OCI-LY1 (cell line): ENCODE measurements around the gene REXO4.
"Not testable (repeated sequence)": the region's sequence is repeated elsewhere in the genome, so short reads cannot be mapped to it uniquely, and the experiment has no call there.

Source experiments
- H2AFZ ChIP-seq: fragments of 200-600 bp; sonication (generic), shearing (Covaris generic); 2 replicates; pipeline ENCODE4 v1.6.0; 2014; ENCODE audit warnings: antibody characterized with exemption, mild to moderate bottlenecking, low read length
- H3F3A ChIP-seq: fragments of 200-600 bp; sonication (generic), shearing (Covaris generic); 2 replicates; pipeline ENCODE4 v1.6.0; 2014; ENCODE audit warnings: mild to moderate bottlenecking, antibody characterized with exemption, low read length, moderate library complexity; ENCODE audit not compliant: insufficient read depth
- H3K27ac ChIP-seq: fragments of 200-600 bp; sonication (generic); 2 replicates; pipeline ENCODE4 v1.5.1; 2014; ENCODE audit warnings: low read length, mixed run types, mild to moderate bottlenecking, low read depth; ENCODE audit not compliant: poor library complexity, severe bottlenecking
- H3K27me3 ChIP-seq: fragments of 200-600 bp; sonication (generic); 2 replicates; pipeline ENCODE4 v1.6.0; 2014; ENCODE audit warnings: antibody characterized with exemption, mild to moderate bottlenecking, low read length, moderate library complexity; ENCODE audit not compliant: insufficient read depth
- H3K36me3 ChIP-seq: fragments of 200-600 bp; sonication (generic); 2 replicates; pipeline ENCODE4 v1.6.1; 2014; ENCODE audit warnings: mild to moderate bottlenecking, antibody characterized with exemption, low read length, moderate library complexity, mixed read lengths; ENCODE audit not compliant: insufficient read depth
- H3K4me1 ChIP-seq: fragments of 200-600 bp; sonication (generic); 2 replicates; pipeline ENCODE4 v1.5.1; 2014; ENCODE audit warnings: mild to moderate bottlenecking, low read length, moderate library complexity; ENCODE audit not compliant: insufficient read depth, severe bottlenecking
- H3K4me2 ChIP-seq: fragments of 200-600 bp; sonication (generic), shearing (Covaris generic); 2 replicates; pipeline ENCODE4 v1.6.1; 2014; ENCODE audit warnings: low read length
- H3K4me3 ChIP-seq: fragments of 200-600 bp; sonication (generic); 2 replicates; pipeline ENCODE4 v1.5.1; 2014; ENCODE audit warnings: low read length, low read depth, mild to moderate bottlenecking, mixed read lengths; ENCODE audit not compliant: poor library complexity, severe bottlenecking
- H3K79me2 ChIP-seq: fragments of 200-600 bp; shearing (Covaris generic); 2 replicates; pipeline ENCODE4 v1.6.1; 2016; ENCODE audit warnings: mixed run types, low read length, mixed read lengths; ENCODE audit not compliant: insufficient read depth
- H3K9ac ChIP-seq: fragments of 200-600 bp; sonication (generic), shearing (Covaris generic); 2 replicates; pipeline ENCODE4 v1.6.1; 2014; ENCODE audit warnings: mild to moderate bottlenecking, low read length, mixed read lengths
- H3K9me2 ChIP-seq: fragments of 200-600 bp; sonication (generic), shearing (Covaris generic); 2 replicates; pipeline ENCODE4 v1.6.1; 2014; ENCODE audit warnings: low read depth, mild to moderate bottlenecking, low read length, mixed read lengths
- H3K9me3 ChIP-seq: fragments of 200-600 bp; shearing (Covaris generic); 2 replicates; pipeline ENCODE4 v1.6.1; 2014; ENCODE audit warnings: low read length, mixed read lengths
- H4K20me1 ChIP-seq: fragments of 200-600 bp; sonication (generic), shearing (Covaris generic); 2 replicates; pipeline ENCODE4 v1.6.0; 2016; ENCODE audit warnings: mild to moderate bottlenecking, low read length; ENCODE audit not compliant: insufficient read depth
- CTCF ChIP-seq: fragments of 200-600 bp; sonication (generic), shearing (Covaris generic); IDR thresholded peaks from 2 replicates; pipeline ENCODE4 v1.5.1; 2017; ENCODE audit warnings: mild to moderate bottlenecking, antibody characterized with exemption, low read length, moderate library complexity, mixed read lengths
- EZH2 ChIP-seq: fragments of 200-600 bp; sonication (generic), shearing (Covaris generic); IDR thresholded peaks from 2 replicates; pipeline ENCODE4 v1.8.0; 2017; ENCODE audit warnings: borderline replicate concordance, mixed run types, mild to moderate bottlenecking, antibody characterized with exemption, low read length, moderate library complexity, mixed read lengths

Gene REXO4

GRCh38 chr9:133454325-133454724, 36.5 kb upstream of the REXO4 start:
- Histone ChIP-seq H3K4me3 (no peak overlapping the region), H3K9me3 (no peaks in the 10 kb centered on the region), H4K20me1 (no peaks in the 10 kb centered on the region), H3K27me3 (peaks cover 7% of the 10 kb centered on the region; the same call in 1 of the 2 replicates), H3K4me1 (peaks cover 5% of the 10 kb centered on the region), H3K9me2 (no peaks in the 10 kb centered on the region), H2AFZ (no peak overlapping the region), H3K4me2 (no peak overlapping the region), H3K27ac (no peak overlapping the region), H3K9ac (no peak overlapping the region), H3K79me2 (no peaks in the 10 kb centered on the region), H3F3A (no peaks in the 10 kb centered on the region), H3K36me3 (no peaks in the 10 kb centered on the region)
- TF ChIP-seq CTCF (no peak), EZH2 (no peak)

- no peaks in the 10 kb centered on the region for H3K36me3 ChIP-seq
- H3K27me3 ChIP-seq = peaks cover 11% of the 10 kb centered on the region
- H3K4me1 ChIP-seq = no peaks in the 10 kb centered on the region
- no peaks in the 10 kb centered on the region for H3K79me2 ChIP-seq
- H3K9ac ChIP-seq = no peak overlapping the region
- H2AFZ ChIP-seq = no peak overlapping the region
- no peak overlapping the region for H3K27ac ChIP-seq
- no peak overlapping the region for H3K4me2 ChIP-seq
- H4K20me1 ChIP-seq = no peaks in the 10 kb centered on the region
- H3K9me2 ChIP-seq = no peaks in the 10 kb centered on the region
- no peaks in the 10 kb centered on the region for H3K9me3 ChIP-seq
- TF ChIP-seq EZH2 = no peak
- TF ChIP-seq CTCF = no peak
- H3F3A ChIP-seq = no peaks in the 10 kb centered on the region
- H3K4me3 ChIP-seq = no peak overlapping the region
These were observed 35.8 kb upstream of the REXO4 start for GRCh38 chr9:133453651-133454050.

GRCh38 chr9:133452562-133452961, 34.8 kb upstream of the REXO4 start:
- H3K79me2 ChIP-seq = no peaks in the 10 kb centered on the region
- TF ChIP-seq EZH2 (no peak), CTCF (no peak)
- no peak overlapping the region for H3K4me3 ChIP-seq
- H3K36me3 ChIP-seq = no peaks in the 10 kb centered on the region
- H3F3A ChIP-seq = no peaks in the 10 kb centered on the region
- H3K27ac ChIP-seq = no peak overlapping the region
- H3K27me3 ChIP-seq = peaks cover 11% of the 10 kb centered on the region
- no peaks in the 10 kb centered on the region for H4K20me1 ChIP-seq
- H3K9me2 ChIP-seq = no peaks in the 10 kb centered on the region
- H3K9me3 ChIP-seq = no peaks in the 10 kb centered on the region
- no peak overlapping the region for H3K9ac ChIP-seq
- H2AFZ ChIP-seq = no peak overlapping the region
- H3K4me1 ChIP-seq = no peaks in the 10 kb centered on the region
- H3K4me2 ChIP-seq = no peak overlapping the region

DNA sequence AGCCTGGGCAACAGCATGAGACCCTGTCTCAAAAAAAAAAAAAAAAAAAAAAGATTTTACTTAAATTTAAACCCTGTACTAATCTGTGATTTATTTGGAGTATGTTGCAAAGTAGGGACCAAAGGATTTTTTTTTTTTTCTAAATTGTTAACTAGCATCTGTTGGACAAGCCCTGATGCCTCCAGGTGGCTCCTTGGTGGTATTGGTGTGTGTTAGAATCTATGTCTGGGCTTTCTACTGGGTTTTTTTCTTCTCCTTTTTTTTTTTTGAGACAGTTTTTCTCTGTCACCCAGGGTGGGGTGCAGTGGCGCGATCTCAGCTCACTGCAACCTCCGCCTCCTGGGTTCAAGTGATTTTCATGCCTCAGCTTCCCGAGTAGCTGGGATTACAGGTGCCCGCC, 34.1 kb upstream of the REXO4 start:
- not testable (repeated sequence) for H3K4me3 ChIP-seq, H3K9me3 ChIP-seq, H3K4me2 ChIP-seq, H3F3A ChIP-seq, H2AFZ ChIP-seq, H3K79me2 ChIP-seq, H4K20me1 ChIP-seq, H3K4me1 ChIP-seq, H3K9ac ChIP-seq, H3K9me2 ChIP-seq, H3K27ac ChIP-seq, H3K36me3 ChIP-seq
- H3K27me3 ChIP-seq = peaks cover 11% of the 10 kb centered on the region
